Measurements from ENCODE around the gene CALML3. TPM values are rescaled to one million over a fixed set of nuclear protein-coding genes. Genes with fewer than 3 reads are reported as not detected.
A peak's percentile ranks its signal among the peaks of the same experiment; 100 is the strongest.

Gene CALML3
- total and polyA plus RNA-seq, 12 donors, result 0.04 TPM; not detected in 11

- Histone ChIP-seq H3K4me1 (no peaks in the 10 kb centered on the region), H3K36me3 (no peaks in the 10 kb centered on the region), H3K27ac (no peak overlapping the region), H3K4me3 (no peak overlapping the region), H3K9me3 (no peaks in the 10 kb centered on the region), H3K27me3 (peaks cover 0 to 4% (median 0%) of the 10 kb centered on the region in 7 donors)
- DNase-seq (no peak), ATAC-seq (no peak)
- intact Hi-C loops (cut with DNase I), result no loop called here
- WGBS, 2 donors, result 69 to 78% methylated on average over 5 of the region's 5 CpGs
- no peak for TF ChIP-seq CTCF (IDR thresholded peaks at IDR 0.05)
Measured at GRCh38 chr10:5518143-5518542, 6.6 kb upstream of the CALML3 start.

- H3K4me1 ChIP-seq, result no peaks in the 10 kb centered on the region
- no peak for TF ChIP-seq CTCF (IDR thresholded peaks at IDR 0.05)
- no peak for DNase-seq
- H3K4me3 ChIP-seq, result no peak overlapping the region
- H3K27me3 ChIP-seq, result no peaks in the 10 kb centered on the region
- WGBS, 2 donors, result 95 to 97% methylated on average over 3 of the region's 3 CpGs
- H3K9me3 ChIP-seq, result no peaks in the 10 kb centered on the region
- no peak for ATAC-seq
- H3K27ac ChIP-seq, result no peak overlapping the region
- H3K36me3 ChIP-seq, result no peaks in the 10 kb centered on the region
- intact Hi-C loops (cut with DNase I), result no loop called here
Measured at GRCh38 chr10:5519054-5519453, 5.7 kb upstream of the CALML3 start.

GRCh38 chr10:5522913-5523560 is 1.7 kb upstream of the CALML3 start:
- Histone ChIP-seq H3K9me3 (no peaks in the 10 kb centered on the region), H3K27me3 (no peaks in the 10 kb centered on the region), H3K36me3 (no peaks in the 10 kb centered on the region), H3K4me1 (no peaks in the 10 kb centered on the region), H3K4me3 (no peak overlapping the region), H3K27ac (no peak overlapping the region)
- WGBS, 2 donors, result 77 to 81% methylated on average over 7 of the region's 7 CpGs
- intact Hi-C loops (cut with DNase I), result no loop called here
- no peak for TF ChIP-seq CTCF (IDR thresholded peaks at IDR 0.05)
- DNase-seq (no peak), ATAC-seq (no peak)

- H3K36me3 ChIP-seq, result no peaks in the 10 kb centered on the region
Measured at GRCh38 chr10:5523796-5524574, 776 bp upstream of the CALML3 start.

More at GRCh38 chr10:5523796-5524574, 776 bp upstream of the CALML3 start:
- intact Hi-C loops (cut with DNase I), result no loop called here
- H3K4me3 ChIP-seq, result no peak overlapping the region
- no peaks in the 10 kb centered on the region for H3K4me1 ChIP-seq
- no peaks in the 10 kb centered on the region for H3K27me3 ChIP-seq
- WGBS, 2 donors, result 92 to 94% methylated on average over 11 of the region's 11 CpGs
- H3K9me3 ChIP-seq, result no peaks in the 10 kb centered on the region
- H3K27ac ChIP-seq, result no peak overlapping the region
- peak in 1 of 8 donors; percentile 9 for ATAC-seq
- TF ChIP-seq CTCF (IDR thresholded peaks at IDR 0.05), result no peak
- no peak for DNase-seq

Data from heart right ventricle (tissue), 16 donors.